Keratinocyte (primary cell): ENCODE data around the gene GJA5. TPM values are rescaled to one million over a fixed set of nuclear protein-coding genes. Genes with fewer than 3 reads are reported as not detected.

Source experiments
- DNase-seq: peaks from one replicate; pipeline ENCODE4 v3.0.0-alpha.2; 2011; ENCODE audit warnings: low read depth, missing footprints, low spot score
- FAIRE-seq: peaks from 2 replicates; lab custom pipeline; 2011; peaks lifted over from hg19 to GRCh38; lab: Jason Lieb, UNC
- H2AFZ ChIP-seq: 2 replicates; pipeline ENCODE4 v1.6.0; 2012; ENCODE audit warnings: low read length, control low read depth, inconsistent platforms; ENCODE audit not compliant: control insufficient read depth
- H3K27ac ChIP-seq: 2 replicates; pipeline ENCODE4 v1.5.1; 2011; ENCODE audit warnings: low read length; ENCODE audit not compliant: control insufficient read depth, insufficient read depth
- H3K27me3 ChIP-seq: 3 replicates; pipeline ENCODE4 v1.6.0; 2011; ENCODE audit warnings: low read length; ENCODE audit not compliant: control insufficient read depth, insufficient read depth; ENCODE audit errors: extremely low read depth
- H3K36me3 ChIP-seq, 2 experiments: 2 replicates in 1 of 2; 3 replicates in 1 of 2; pipeline ENCODE4 v1.5.1; 2011; ENCODE audit warnings: low read length in 2 of 2, mild to moderate bottlenecking in 1 of 2; ENCODE audit not compliant: control insufficient read depth in 2 of 2, insufficient read depth in 2 of 2; ENCODE audit errors: extremely low read depth in 1 of 2
- H3K4me1 ChIP-seq: 3 replicates; pipeline ENCODE4 v1.5.1; 2011; ENCODE audit warnings: low read length; ENCODE audit not compliant: control insufficient read depth, insufficient read depth; ENCODE audit errors: extremely low read depth
- H3K4me2 ChIP-seq: 3 replicates; pipeline ENCODE4 v1.6.0; 2011; ENCODE audit warnings: low read depth, low read length; ENCODE audit not compliant: control insufficient read depth, insufficient read depth; ENCODE audit errors: extremely low read depth
- H3K4me3 ChIP-seq, 3 experiments: fragments of 200-600 bp in 1 of 3; sonication (generic) in 1 of 3; 2 replicates in 2 of 3; 3 replicates in 1 of 3; pipeline ENCODE4 v1.5.1; 2011 to 2016; ENCODE audit warnings: low read length in 3 of 3, mild to moderate bottlenecking in 3 of 3, control low read depth in 2 of 3, inconsistent platforms in 1 of 3, low read depth in 1 of 3, mixed read lengths in 1 of 3, mixed run types in 1 of 3, moderate library complexity in 1 of 3; ENCODE audit not compliant: control insufficient read depth in 2 of 3, insufficient read depth in 2 of 3; ENCODE audit errors: extremely low read depth in 1 of 3
- H3K79me2 ChIP-seq: 2 replicates; pipeline ENCODE4 v1.6.0; 2012; ENCODE audit warnings: low read length; ENCODE audit not compliant: control insufficient read depth, insufficient read depth
- H3K9ac ChIP-seq: 3 replicates; pipeline ENCODE4 v1.6.0; 2011; ENCODE audit warnings: low read length; ENCODE audit not compliant: control insufficient read depth, insufficient read depth; ENCODE audit errors: extremely low read depth
- H3K9me1 ChIP-seq: 3 replicates; pipeline ENCODE4 v1.6.0; 2011; ENCODE audit warnings: low read length; ENCODE audit not compliant: control insufficient read depth, insufficient read depth; ENCODE audit errors: extremely low read depth
- H3K9me3 ChIP-seq: 2 replicates; pipeline ENCODE4 v1.5.1; 2012; ENCODE audit warnings: low read depth, low read length; ENCODE audit not compliant: control insufficient read depth
- H4K20me1 ChIP-seq: 3 replicates; pipeline ENCODE4 v1.6.0; 2011; ENCODE audit warnings: low read length; ENCODE audit not compliant: control insufficient read depth, insufficient read depth; ENCODE audit errors: extremely low read depth
- CTCF ChIP-seq, 3 experiments: IDR thresholded peaks in 1 of 3; conservative IDR thresholded peaks in 1 of 3; optimal IDR thresholded peaks in 1 of 3; 2 replicates in 2 of 3; 3 replicates in 1 of 3; pipeline versions ENCODE3 to v1.5.1; 2011; ENCODE audit warnings: low read length in 3 of 3, mild to moderate bottlenecking in 3 of 3, moderate library complexity in 2 of 3, control low read depth in 1 of 3, inconsistent platforms in 1 of 3; ENCODE audit not compliant: insufficient read depth in 2 of 3; ENCODE audit errors: extremely low read depth in 1 of 3
- EZH2 ChIP-seq: IDR thresholded peaks from one replicate; pipeline ENCODE4 v1.6.1; 2012; ENCODE audit warnings: inconsistent platforms, mild to moderate bottlenecking, low read length, moderate library complexity
- dilution Hi-C: fragments of 300-500 bp; cut with MboI; formaldehyde crosslinking; loops from one replicate; pipeline ENCODE4 v1.7.0; 2020; ENCODE audit warnings: low sequenced_read_pairs; ENCODE audit not compliant: extremely low pct_ligation_motif_present
- polyA plus RNA-seq, 5 experiments: library from polyadenylated mRNA; depleted of rRNA in 3 of 5; stranded (reverse) in 3 of 5; stranded (forward) in 1 of 5; unstranded in 1 of 5; fragments of >200 nt; gene quantifications; 1 replicate in 1 of 5; 2 replicates in 3 of 5; 3 replicates in 1 of 5; pipeline versions ENCODE4 v1.2.1 to v1.2.3, GENCODE V29; 2011 to 2012; ENCODE audit warnings: missing spikeins in 2 of 5, low read depth in 1 of 5, low replicate concordance in 1 of 5

The GJA5 gene
- polyA plus RNA-seq, 1 donor (not counting 4 experiments of a cell fraction or from before 2014, with no cell fraction given): 44.0 TPM

DNA sequence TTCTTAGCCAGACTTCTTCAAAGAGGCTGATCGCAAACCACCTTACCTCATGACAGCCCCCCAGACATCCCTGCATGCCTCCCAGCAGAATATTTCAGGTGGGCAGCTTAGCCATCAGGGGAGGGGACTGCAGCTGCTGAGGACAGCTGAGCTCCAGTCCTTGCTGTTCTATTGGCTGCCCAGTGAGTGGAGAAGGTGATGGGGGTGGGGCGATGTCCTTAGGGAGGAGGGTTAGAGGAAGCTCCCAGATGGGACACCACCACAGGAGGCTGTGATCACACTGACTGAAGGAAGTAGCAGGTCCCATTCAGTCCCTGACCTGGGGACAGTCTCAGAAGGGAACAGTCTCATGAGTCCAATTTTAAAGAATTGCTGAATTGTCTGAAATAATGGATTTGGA is 38.3 kb downstream of the GJA5 start:
- H2AFZ ChIP-seq: no peak overlapping the region
- FAIRE-seq (no peak), DNase-seq (no peak)
- no peaks in the 10 kb centered on the region for H4K20me1 ChIP-seq
- TF ChIP-seq CTCF (optimal IDR thresholded peaks at IDR 0.05 in 1 of 3, IDR thresholded peaks at IDR 0.05 in 1 of 3, conservative IDR thresholded peaks at IDR 0.05 in 1 of 3; ENCODE audit: extremely low read depth in 1 of 3, insufficient read depth in 2 of 3, low read length in 3 of 3) (no peak), EZH2 (no peak)
- no peak overlapping the region for H3K4me2 ChIP-seq
- dilution Hi-C loops: no loop called here
- no peak overlapping the region for H3K27ac ChIP-seq
- H3K36me3 ChIP-seq: no peaks in the 10 kb centered on the region
- no peaks in the 10 kb centered on the region for H3K9me1 ChIP-seq
- H3K9ac ChIP-seq: no peak overlapping the region
- peaks cover 12% of the 10 kb centered on the region for H3K4me1 ChIP-seq
- H3K79me2 ChIP-seq: no peaks in the 10 kb centered on the region
- no peak overlapping the region for H3K4me3 ChIP-seq
- no peaks in the 10 kb centered on the region for H3K9me3 ChIP-seq
- H3K27me3 ChIP-seq: no peaks in the 10 kb centered on the region

GRCh38 chr1:147721716-147722115 is 38.7 kb downstream of the GJA5 start:
- dilution Hi-C loops: no loop called here
- H3K9me1 ChIP-seq: no peaks in the 10 kb centered on the region
- TF ChIP-seq CTCF (optimal IDR thresholded peaks at IDR 0.05 in 1 of 3, IDR thresholded peaks at IDR 0.05 in 1 of 3, conservative IDR thresholded peaks at IDR 0.05 in 1 of 3; ENCODE audit: extremely low read depth in 1 of 3, insufficient read depth in 2 of 3, low read length in 3 of 3) (no peak), EZH2 (no peak)
- H3K9me3 ChIP-seq: no peaks in the 10 kb centered on the region
- no peak overlapping the region for H3K9ac ChIP-seq
- no peak overlapping the region for H3K4me2 ChIP-seq
- H3K4me1 ChIP-seq: peaks cover 15% of the 10 kb centered on the region
- no peak for DNase-seq
- peak; percentile 79 for FAIRE-seq
- H3K27ac ChIP-seq: no peak overlapping the region
- no peak overlapping the region for H3K4me3 ChIP-seq
- no peak overlapping the region for H2AFZ ChIP-seq
- no peaks in the 10 kb centered on the region for H3K79me2 ChIP-seq
- H3K27me3 ChIP-seq: no peaks in the 10 kb centered on the region
- no peaks in the 10 kb centered on the region for H3K36me3 ChIP-seq
- no peaks in the 10 kb centered on the region for H4K20me1 ChIP-seq
